RWPE2 (cell line): ENCODE measurements around the gene PTPN5.

Experiments used
- ATAC-seq: fragments of 200-7000 bp; cut with Tn5 transposase; 3 replicates; pipeline ENCODE4 v1.9.1; 2021; ENCODE audit warnings: low read depth
- DNase-seq: peaks from one replicate; pipeline ENCODE4 v3.0.0-alpha.2; 2020; ENCODE audit warnings: low spot score
- H3K27ac ChIP-seq: fragments of 450-650 bp; 2 replicates; pipeline ENCODE4 v1.5.1; 2017; ENCODE audit warnings: mild to moderate bottlenecking; ENCODE audit not compliant: poor library complexity, severe bottlenecking
- H3K27me3 ChIP-seq: fragments of 250-450 bp; sonication (Bioruptor Pico); 2 replicates; pipeline ENCODE4 v1.5.1; 2021; ENCODE audit warnings: mild to moderate bottlenecking, moderate library complexity; ENCODE audit not compliant: insufficient read depth, poor library complexity, severe bottlenecking
- H3K36me3 ChIP-seq: fragments of 250-450 bp; sonication (Bioruptor Pico); 2 replicates; pipeline ENCODE4 v1.5.1; 2020; ENCODE audit warnings: low read depth, mild to moderate bottlenecking, moderate library complexity
- H3K4me1 ChIP-seq: fragments of 250-450 bp; sonication (Bioruptor Pico); 2 replicates; pipeline ENCODE4 v1.5.1; 2021; ENCODE audit warnings: mild to moderate bottlenecking, moderate library complexity; ENCODE audit not compliant: insufficient read depth, poor library complexity, severe bottlenecking
- H3K4me3 ChIP-seq: fragments of 250-450 bp; sonication (Bioruptor Pico); 2 replicates; pipeline ENCODE4 v1.5.1; 2021; ENCODE audit warnings: mild to moderate bottlenecking, moderate library complexity; ENCODE audit not compliant: severe bottlenecking
- H3K9me3 ChIP-seq: fragments of 250-450 bp; sonication (Bioruptor Pico); 2 replicates; pipeline ENCODE4 v1.5.1; 2021; ENCODE audit warnings: mild to moderate bottlenecking, moderate library complexity; ENCODE audit not compliant: severe bottlenecking
- TF ChIP-seq, protein P1 (sequence below): fragments of 450-650 bp; IDR thresholded peaks from one replicate; pipeline ENCODE4 v1.5.1; 2017; ENCODE audit warnings: mild to moderate bottlenecking, moderate library complexity; ENCODE audit not compliant: poor library complexity, severe bottlenecking

PTPN5 gene

DNA sequence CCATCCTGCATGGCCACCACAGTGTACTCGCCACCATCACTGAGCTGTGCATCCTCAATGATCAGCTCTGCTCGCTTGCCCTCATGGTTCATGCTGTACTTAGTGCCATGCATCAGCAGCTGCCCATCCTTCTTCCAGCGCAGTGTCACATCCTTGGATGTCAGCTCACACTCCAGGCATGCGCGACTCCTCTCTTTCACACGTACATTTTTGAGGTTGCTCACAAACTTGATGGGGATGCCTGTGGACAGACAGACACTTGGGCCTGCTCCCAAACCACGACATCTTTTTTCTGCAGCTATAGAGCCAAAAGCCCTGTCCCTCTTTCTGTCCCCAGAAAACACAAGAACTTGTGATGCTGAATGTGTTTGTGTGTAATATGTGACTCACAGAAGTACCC lies 76.1 kb downstream of the PTPN5 start:
- no peak overlapping the region for H3K4me3 ChIP-seq
- TF ChIP-seq, protein P1, sequence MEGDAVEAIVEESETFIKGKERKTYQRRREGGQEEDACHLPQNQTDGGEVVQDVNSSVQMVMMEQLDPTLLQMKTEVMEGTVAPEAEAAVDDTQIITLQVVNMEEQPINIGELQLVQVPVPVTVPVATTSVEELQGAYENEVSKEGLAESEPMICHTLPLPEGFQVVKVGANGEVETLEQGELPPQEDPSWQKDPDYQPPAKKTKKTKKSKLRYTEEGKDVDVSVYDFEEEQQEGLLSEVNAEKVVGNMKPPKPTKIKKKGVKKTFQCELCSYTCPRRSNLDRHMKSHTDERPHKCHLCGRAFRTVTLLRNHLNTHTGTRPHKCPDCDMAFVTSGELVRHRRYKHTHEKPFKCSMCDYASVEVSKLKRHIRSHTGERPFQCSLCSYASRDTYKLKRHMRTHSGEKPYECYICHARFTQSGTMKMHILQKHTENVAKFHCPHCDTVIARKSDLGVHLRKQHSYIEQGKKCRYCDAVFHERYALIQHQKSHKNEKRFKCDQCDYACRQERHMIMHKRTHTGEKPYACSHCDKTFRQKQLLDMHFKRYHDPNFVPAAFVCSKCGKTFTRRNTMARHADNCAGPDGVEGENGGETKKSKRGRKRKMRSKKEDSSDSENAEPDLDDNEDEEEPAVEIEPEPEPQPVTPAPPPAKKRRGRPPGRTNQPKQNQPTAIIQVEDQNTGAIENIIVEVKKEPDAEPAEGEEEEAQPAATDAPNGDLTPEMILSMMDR, result no peak
- H3K27ac ChIP-seq, result no peak overlapping the region
- H3K36me3 ChIP-seq, result no peaks in the 10 kb centered on the region
- DNase-seq (no peak), ATAC-seq (no peak)
- no peaks in the 10 kb centered on the region for H3K27me3 ChIP-seq
- H3K9me3 ChIP-seq, result no peaks in the 10 kb centered on the region
- no peaks in the 10 kb centered on the region for H3K4me1 ChIP-seq

DNA sequence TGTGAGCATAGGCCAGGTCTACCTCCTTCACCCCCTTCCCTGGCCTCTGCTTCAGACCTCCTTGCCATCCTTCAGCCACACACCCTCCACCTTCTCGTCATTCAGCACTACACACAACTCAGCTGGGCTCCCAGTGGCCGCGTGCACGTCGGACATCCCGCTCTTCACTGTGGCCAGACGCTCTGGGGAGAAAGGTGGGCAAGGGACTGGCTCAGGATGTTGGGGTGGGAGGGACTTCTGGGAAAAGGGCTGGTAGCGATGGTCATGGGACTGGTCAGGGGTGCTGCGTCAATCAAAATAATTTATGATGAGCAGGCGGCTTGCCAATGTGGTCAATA lies 77.2 kb downstream of the PTPN5 start:
- Histone ChIP-seq H3K36me3 (no peaks in the 10 kb centered on the region), H3K27me3 (no peaks in the 10 kb centered on the region), H3K4me3 (no peak overlapping the region), H3K9me3 (no peaks in the 10 kb centered on the region), H3K27ac (no peak overlapping the region), H3K4me1 (no peaks in the 10 kb centered on the region)
- ATAC-seq, result no peak
- DNase-seq, result no peak
- TF ChIP-seq, protein P1, result no peak

DNA sequence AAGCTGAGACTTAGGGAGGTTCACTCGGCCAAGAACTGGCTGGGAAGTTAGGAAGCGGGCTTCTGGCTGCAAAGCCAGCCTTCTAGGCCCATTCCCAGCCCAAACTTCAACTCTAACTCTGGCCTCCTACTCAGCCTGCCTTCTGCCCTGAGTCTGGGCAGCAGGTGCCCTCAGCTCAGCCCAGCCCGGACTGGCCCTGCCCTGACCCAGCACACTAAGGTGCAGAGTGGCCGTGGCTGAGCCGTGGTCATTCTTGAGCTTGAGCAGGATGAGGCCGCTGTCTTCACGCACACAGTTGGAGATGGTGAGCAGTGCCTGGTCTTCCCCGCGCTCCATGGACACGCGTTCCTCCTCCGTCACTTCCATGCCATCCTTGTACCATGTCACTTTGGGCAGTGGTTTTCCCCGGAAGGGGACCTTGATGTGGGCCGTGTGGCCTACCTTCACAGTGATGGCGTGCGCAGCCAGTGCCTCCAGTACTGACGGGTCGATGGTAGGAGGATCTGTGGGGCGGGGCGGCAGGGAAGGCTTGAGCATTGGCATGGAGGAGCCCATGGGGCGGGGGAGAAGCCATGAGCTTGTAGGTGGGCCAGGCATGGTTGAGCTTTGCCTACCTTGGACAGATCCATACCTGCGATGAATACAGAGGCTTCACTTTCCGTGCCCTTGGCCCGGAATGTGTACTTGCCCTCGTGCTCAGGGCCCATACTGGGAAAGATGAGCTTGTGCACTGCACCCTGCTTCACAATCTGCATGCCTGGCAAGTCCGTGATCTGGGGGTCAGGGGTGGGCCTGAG lies 77.8 kb downstream of the PTPN5 start:
- ATAC-seq, result no peak
- TF ChIP-seq, protein P1, result no peak
- Histone ChIP-seq H3K27ac (no peak overlapping the region), H3K4me3 (no peak overlapping the region), H3K36me3 (no peaks in the 10 kb centered on the region), H3K27me3 (no peaks in the 10 kb centered on the region), H3K4me1 (no peaks in the 10 kb centered on the region), H3K9me3 (no peaks in the 10 kb centered on the region)
- DNase-seq, result no peak

DNA sequence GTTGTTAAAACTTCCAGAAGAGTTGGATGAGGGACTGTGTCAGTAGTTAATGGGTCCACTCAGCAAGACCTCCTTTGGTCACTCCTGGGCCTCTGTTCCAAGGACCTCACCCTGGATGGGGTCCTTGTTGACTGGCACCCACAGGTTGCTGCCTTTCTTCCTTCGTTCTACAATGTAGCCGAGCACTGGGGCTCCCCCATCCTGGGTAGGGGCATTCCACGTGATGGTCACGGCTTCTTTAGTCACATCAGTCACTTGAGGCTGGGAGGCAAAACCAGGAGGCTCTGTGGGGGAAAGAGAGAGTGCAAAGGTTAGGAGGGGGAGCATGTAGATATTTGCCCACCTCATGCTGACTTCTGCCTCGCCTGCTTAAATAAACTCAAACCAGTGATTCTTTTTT lies 81.1 kb downstream of the PTPN5 start:
- ATAC-seq (no peak), DNase-seq (no peak)
- Histone ChIP-seq H3K9me3 (no peaks in the 10 kb centered on the region), H3K36me3 (no peaks in the 10 kb centered on the region), H3K4me1 (no peaks in the 10 kb centered on the region), H3K27me3 (peaks cover 22% of the 10 kb centered on the region), H3K27ac (no peak overlapping the region), H3K4me3 (no peak overlapping the region)
- TF ChIP-seq, protein P1, result no peak

DNA sequence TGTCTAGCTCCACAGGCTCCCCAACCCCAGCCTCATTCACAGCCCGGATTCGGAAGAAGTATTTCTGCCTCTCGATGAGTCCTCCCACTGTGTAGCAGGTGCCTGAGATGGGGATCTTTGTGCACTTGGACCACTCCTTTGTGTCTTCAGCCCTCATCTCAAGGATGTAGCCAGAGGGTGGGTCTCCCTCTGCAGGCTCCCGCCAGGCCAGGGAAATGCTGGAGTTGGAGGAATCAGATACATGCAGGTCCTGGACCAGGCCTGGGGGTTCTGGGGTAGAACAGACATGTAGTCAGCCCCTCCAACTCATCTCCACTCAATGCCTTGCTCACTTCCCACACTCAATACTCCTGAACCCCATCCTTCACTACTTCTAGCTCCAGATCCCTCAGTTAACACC lies 82.2 kb downstream of the PTPN5 start:
- ATAC-seq (no peak), DNase-seq (no peak)
- Histone ChIP-seq H3K27ac (no peak overlapping the region), H3K4me3 (no peak overlapping the region), H3K4me1 (no peaks in the 10 kb centered on the region), H3K36me3 (no peaks in the 10 kb centered on the region), H3K9me3 (no peaks in the 10 kb centered on the region), H3K27me3 (peaks cover 26% of the 10 kb centered on the region)
- TF ChIP-seq, protein P1, result no peak
